Activated B cell treated with CpG ODN at 0.5 μM for 24 hours (primary cell): ENCODE results near the gene GSN. TPM values are rescaled to one million over a fixed set of nuclear protein-coding genes. Genes with fewer than 3 reads are reported as not detected.

ENCODE experiments used
- ATAC-seq: fragments of 200-7000 bp; cut with Tn5 transposase; one replicate; pipeline ENCODE4 v1.10.0; 2021; ENCODE audit warnings: low read depth, mild to moderate bottlenecking, moderate library complexity
- CTCF ChIA-PET: fragments of 350-600 bp; sonication (Branson Sonifier 250); formaldehyde crosslinking; loops from one replicate; lab custom pipeline; 2021; ENCODE audit warnings: antibody characterized with exemption; lab: Charles Lee
- POLR2A ChIA-PET: fragments of 350-600 bp; sonication (Branson Sonifier 250); formaldehyde crosslinking; loops from one replicate; lab custom pipeline; 2021; ENCODE audit warnings: antibody characterized with exemption; lab: Charles Lee
- DNase-seq: peaks from one replicate; pipeline ENCODE4 v3.0.0; 2022
- H3K27ac Mint-ChIP-seq: one replicate; pipeline ENCODE4 v1.8.0; 2020; ENCODE audit warnings: mixed read lengths
- H3K27me3 Mint-ChIP-seq: one replicate; pipeline ENCODE4 v1.8.0; 2021; ENCODE audit warnings: mixed read lengths
- H3K36me3 Mint-ChIP-seq: one replicate; pipeline ENCODE4 v1.8.0; 2021; ENCODE audit warnings: low read depth, mixed read lengths
- H3K4me1 Mint-ChIP-seq: one replicate; pipeline ENCODE4 v1.8.0; 2021; ENCODE audit warnings: mixed read lengths
- H3K4me3 Mint-ChIP-seq: one replicate; pipeline ENCODE4 v1.8.0; 2020; ENCODE audit warnings: mild to moderate bottlenecking, mixed read lengths
- H3K9me3 Mint-ChIP-seq: one replicate; pipeline ENCODE4 v1.8.0; 2020; ENCODE audit warnings: mixed read lengths
- CTCF ChIP-seq: fragments of 200-600 bp; IDR thresholded peaks from one replicate; pipeline ENCODE4 v1.8.0; 2022; ENCODE audit warnings: antibody characterized with exemption, mild to moderate bottlenecking
- intact Hi-C: fragments of 100-400 bp; cut with micrococcal nuclease; formaldehyde crosslinking; loops from one replicate; pipeline ENCODE4 v1.15.1; 2024
- total RNA-seq: library from RNA; stranded (reverse); gene quantifications from 2 replicates; pipeline ENCODE4 v1.2.3, GENCODE V29; 2022

The GSN gene
- total RNA-seq, 1 donor from 2014 or later = 26.5 TPM

GRCh38 chr9:121230256-121230655, 37.7 kb upstream of the GSN start:
- TF ChIP-seq CTCF = no peak
- Mint-ChIP-seq H3K9me3 (no peaks in the 10 kb centered on the region), H3K27me3 (no peaks in the 10 kb centered on the region), H3K36me3 (peaks cover 35% of the 10 kb centered on the region), H3K27ac (no peak overlapping the region), H3K4me3 (no peak overlapping the region), H3K4me1 (no peaks in the 10 kb centered on the region)
- ChIA-PET POLR2A (interaction anchor here (0.7 kb wide), 1 partner anchor 72 kb away, joined by 3 read pairs; no protein-coding TSS in a partner anchor), CTCF (interaction anchor here (1.3 kb wide), 1 partner anchor 90 kb away, joined by 4 read pairs; no protein-coding TSS in a partner anchor)
- intact Hi-C loops = no loop called here
- ATAC-seq (no peak), DNase-seq (no peak)

GRCh38 chr9:121232251-121232650, 35.7 kb upstream of the GSN start:
- no peak overlapping the region for H3K27ac Mint-ChIP-seq
- POLR2A ChIA-PET = no interaction called here

GRCh38 chr9:121233906-121234831, 33.8 kb upstream of the GSN start:
- intact Hi-C loops = no loop called here
- H3K9me3 Mint-ChIP-seq = no peaks in the 10 kb centered on the region
- H3K27me3 Mint-ChIP-seq = no peaks in the 10 kb centered on the region
- TF ChIP-seq CTCF = no peak
- H3K4me3 Mint-ChIP-seq = no peak overlapping the region
- peaks cover 72% of the 10 kb centered on the region for H3K36me3 Mint-ChIP-seq
- DNase-seq (no peak), ATAC-seq (no peak)
- H3K4me1 Mint-ChIP-seq = no peaks in the 10 kb centered on the region
- POLR2A ChIA-PET = no interaction called here
- H3K27ac Mint-ChIP-seq = no peak overlapping the region
- CTCF ChIA-PET = no interaction called here

More at GRCh38 chr9:121232251-121232650, 35.7 kb upstream of the GSN start:
- Mint-ChIP-seq H3K36me3 (peaks cover 55% of the 10 kb centered on the region), H3K9me3 (no peaks in the 10 kb centered on the region), H3K4me1 (no peaks in the 10 kb centered on the region), H3K27me3 (no peaks in the 10 kb centered on the region), H3K4me3 (no peak overlapping the region)
- no peak for DNase-seq
- TF ChIP-seq CTCF = no peak
- ATAC-seq = no peak
- CTCF ChIA-PET = interaction anchor here (0.9 kb wide), 1 partner anchor 19 kb away, joined by 3 read pairs; no protein-coding TSS in a partner anchor
- intact Hi-C loops = no loop called here

- no peaks in the 10 kb centered on the region for H3K9me3 Mint-ChIP-seq
- intact Hi-C loops = no loop called here
- POLR2A ChIA-PET = no interaction called here
- H3K36me3 Mint-ChIP-seq = peaks cover 75% of the 10 kb centered on the region
- no peak for TF ChIP-seq CTCF
- H3K27me3 Mint-ChIP-seq = no peaks in the 10 kb centered on the region
- no peak for ATAC-seq
- no peak for DNase-seq
- H3K4me1 Mint-ChIP-seq = no peaks in the 10 kb centered on the region
- no peak overlapping the region for H3K4me3 Mint-ChIP-seq
- no peak overlapping the region for H3K27ac Mint-ChIP-seq
- CTCF ChIA-PET = no interaction called here
Measured at GRCh38 chr9:121234832-121235161, 33.2 kb upstream of the GSN start.

- POLR2A ChIA-PET = no interaction called here
- Mint-ChIP-seq H3K9me3 (no peaks in the 10 kb centered on the region), H3K27ac (no peak overlapping the region), H3K4me1 (no peaks in the 10 kb centered on the region), H3K27me3 (no peaks in the 10 kb centered on the region), H3K36me3 (peaks cover 81% of the 10 kb centered on the region), H3K4me3 (no peak overlapping the region)
- CTCF ChIA-PET = no interaction called here
- DNase-seq (no peak), ATAC-seq (no peak)
- intact Hi-C loops = no loop called here
- no peak for TF ChIP-seq CTCF
Measured at GRCh38 chr9:121235512-121235911, 32.5 kb upstream of the GSN start.
